Neural cell (in vitro differentiated cells): ENCODE data around the gene S100Z. TPM values are rescaled to one million over a fixed set of nuclear protein-coding genes. Genes with fewer than 3 reads are reported as not detected.

Experiments used
- H2AFZ ChIP-seq: fragments of 200-600, 300-800 bp; sonication (generic), shearing (Covaris generic); 2 replicates; pipeline ENCODE4 v1.6.0; 2014; ENCODE audit warnings: low read depth, mild to moderate bottlenecking, antibody characterized with exemption, low read length, moderate library complexity
- H3F3A ChIP-seq: fragments of 200-600 bp; shearing (Covaris generic); 2 replicates; pipeline ENCODE4 v1.6.1; 2016; ENCODE audit warnings: mild to moderate bottlenecking, moderate library complexity, mixed read lengths, antibody characterized with exemption, low read length; ENCODE audit not compliant: insufficient read depth, poor library complexity, severe bottlenecking
- H3K27ac ChIP-seq: fragments of 200-600, 300-800 bp; sonication (generic), shearing (Covaris generic); 2 replicates; pipeline ENCODE4 v1.5.1; 2014; ENCODE audit warnings: mild to moderate bottlenecking, low read length, moderate library complexity
- H3K27me3 ChIP-seq: fragments of 300-800, 200-600 bp; sonication (generic), shearing (Covaris generic); 2 replicates; pipeline ENCODE4 v1.6.0; 2014; ENCODE audit warnings: mild to moderate bottlenecking, low read depth, low read length, moderate library complexity; ENCODE audit not compliant: insufficient read depth
- H3K36me3 ChIP-seq: fragments of 300-800, 200-600 bp; sonication (generic), shearing (Covaris generic); 2 replicates; pipeline ENCODE4 v1.5.1; 2014; ENCODE audit warnings: mild to moderate bottlenecking, antibody characterized with exemption, low read length, moderate library complexity; ENCODE audit not compliant: insufficient read depth
- H3K4me2 ChIP-seq: fragments of 300-800, 200-600 bp; sonication (generic), shearing (Covaris generic); 2 replicates; pipeline ENCODE4 v1.6.0; 2014; ENCODE audit warnings: mild to moderate bottlenecking, low read length
- H3K4me3 ChIP-seq: fragments of 300-800, 200-600 bp; sonication (generic), shearing (Covaris generic); 2 replicates; pipeline ENCODE4 v1.5.1; 2014; ENCODE audit warnings: mild to moderate bottlenecking, low read length, moderate library complexity
- H3K79me2 ChIP-seq: fragments of 200-600 bp; shearing (Covaris generic); replicated peaks from 2 replicates; pipeline ENCODE4 v1.6.0; 2014; ENCODE audit warnings: mild to moderate bottlenecking, low read length, moderate library complexity; ENCODE audit not compliant: insufficient read depth
- H3K9ac ChIP-seq: fragments of 300-800, 200-600 bp; sonication (generic), shearing (Covaris generic); 2 replicates; pipeline ENCODE4 v1.6.1; 2016; ENCODE audit warnings: mild to moderate bottlenecking, low read length, mixed read lengths
- H3K9me2 ChIP-seq: fragments of 200-600 bp; shearing (Covaris generic); 2 replicates; pipeline ENCODE4 v1.6.1; 2016; ENCODE audit warnings: mild to moderate bottlenecking, low read length, mixed read lengths; ENCODE audit not compliant: insufficient read depth
- H3K9me3 ChIP-seq: fragments of 200-600, 300-800 bp; sonication (generic), shearing (Covaris generic); 2 replicates; pipeline ENCODE4 v1.6.1; 2016; ENCODE audit warnings: mild to moderate bottlenecking, mixed run types, low read length, moderate library complexity, mixed read lengths
- H4K20me1 ChIP-seq: fragments of 200-600 bp; shearing (Covaris generic); 2 replicates; pipeline ENCODE4 v1.6.1; 2016; ENCODE audit warnings: mild to moderate bottlenecking, mixed run types; ENCODE audit not compliant: insufficient read depth
- CTCF ChIP-seq: fragments of 450-650 bp; IDR thresholded peaks from 2 replicates; pipeline ENCODE4 v1.5.1; 2014; ENCODE audit warnings: antibody characterized with exemption, mild to moderate bottlenecking, moderate library complexity; ENCODE audit not compliant: poor library complexity, severe bottlenecking
- EP300 ChIP-seq: fragments of 450-650 bp; conservative IDR thresholded peaks from 2 replicates; pipeline ENCODE4 v1.6.1; 2014; ENCODE audit warnings: antibody characterized with exemption, mild to moderate bottlenecking, moderate library complexity; ENCODE audit not compliant: poor library complexity, severe bottlenecking
- EZH2 ChIP-seq: fragments of 200-600, 300-800 bp; shearing (Covaris generic), sonication (generic); IDR thresholded peaks from 2 replicates; pipeline ENCODE4 v1.6.1; 2014; ENCODE audit warnings: antibody characterized with exemption, low read length, borderline replicate concordance, mild to moderate bottlenecking; ENCODE audit not compliant: insufficient read depth, poor library complexity, severe bottlenecking
- MXI1 ChIP-seq: fragments of 450-650 bp; conservative IDR thresholded peaks from 2 replicates; pipeline ENCODE4 v1.6.1; 2014; ENCODE audit warnings: antibody characterized with exemption, mild to moderate bottlenecking; ENCODE audit not compliant: poor library complexity, severe bottlenecking
- POLR2AphosphoS5 ChIP-seq: IDR thresholded peaks from 2 replicates; pipeline ENCODE4 v1.6.1; 2012
- RAD21 ChIP-seq: fragments of 450-650 bp; conservative IDR thresholded peaks from 2 replicates; pipeline ENCODE4 v1.6.1; 2014; ENCODE audit warnings: antibody characterized with exemption, mild to moderate bottlenecking, moderate library complexity
- REST ChIP-seq: IDR thresholded peaks from 2 replicates; pipeline ENCODE4 v1.6.1; 2012; ENCODE audit warnings: borderline replicate concordance
- SMC3 ChIP-seq: fragments of 450-650 bp; conservative IDR thresholded peaks from 2 replicates; pipeline ENCODE4 v1.6.1; 2014; ENCODE audit warnings: antibody characterized with exemption, mild to moderate bottlenecking, moderate library complexity; ENCODE audit not compliant: poor library complexity
- TAF1 ChIP-seq: IDR thresholded peaks from 2 replicates; pipeline ENCODE4 v1.6.1; 2012; ENCODE audit warnings: low read depth
- polyA plus RNA-seq: library from polyadenylated mRNA; depleted of rRNA; stranded (reverse); fragments of >200 nt; gene quantifications from 2 replicates; pipeline ENCODE4 v1.2.3, GENCODE V29; 2014

S100Z gene
- polyA plus RNA-seq, 1 donor from 2014 or later = not detected

- TF ChIP-seq MXI1 (no peak), TAF1 (no peak), EZH2 (no peak), POLR2AphosphoS5 (no peak), EP300 (no peak), CTCF (no peak), REST (no peak), RAD21 (no peak), SMC3 (no peak)
- Histone ChIP-seq H2AFZ (no peak overlapping the region), H3F3A (no peaks in the 10 kb centered on the region), H3K36me3 (no peaks in the 10 kb centered on the region), H3K4me3 (no peak overlapping the region), H3K27me3 (no peaks in the 10 kb centered on the region), H3K9ac (no peak overlapping the region), H3K9me2 (no peaks in the 10 kb centered on the region), H3K9me3 (no peaks in the 10 kb centered on the region), H4K20me1 (no peaks in the 10 kb centered on the region), H3K79me2 (no peaks in the 10 kb centered on the region), H3K4me2 (no peak overlapping the region), H3K27ac (no peak overlapping the region)
Observed at GRCh38 chr5:76918539-76918938, 68.7 kb downstream of the S100Z start.

GRCh38 chr5:76920491-76920890 lies 70.7 kb downstream of the S100Z start:
- Histone ChIP-seq H3K79me2 (no peaks in the 10 kb centered on the region), H3K9ac (no peak overlapping the region), H3K4me3 (no peak overlapping the region), H3K36me3 (no peaks in the 10 kb centered on the region), H3K4me2 (no peak overlapping the region), H4K20me1 (no peaks in the 10 kb centered on the region), H3K9me3 (no peaks in the 10 kb centered on the region), H3F3A (no peaks in the 10 kb centered on the region), H3K9me2 (no peaks in the 10 kb centered on the region), H2AFZ (no peak overlapping the region), H3K27ac (no peak overlapping the region), H3K27me3 (no peaks in the 10 kb centered on the region)
- no peak for TF ChIP-seq REST
- TF ChIP-seq POLR2AphosphoS5 = no peak
- no peak for TF ChIP-seq CTCF
- no peak for TF ChIP-seq EP300
- no peak for TF ChIP-seq EZH2
